ENCODE results near the gene HOXB7.

The HOXB7 gene

DNA sequence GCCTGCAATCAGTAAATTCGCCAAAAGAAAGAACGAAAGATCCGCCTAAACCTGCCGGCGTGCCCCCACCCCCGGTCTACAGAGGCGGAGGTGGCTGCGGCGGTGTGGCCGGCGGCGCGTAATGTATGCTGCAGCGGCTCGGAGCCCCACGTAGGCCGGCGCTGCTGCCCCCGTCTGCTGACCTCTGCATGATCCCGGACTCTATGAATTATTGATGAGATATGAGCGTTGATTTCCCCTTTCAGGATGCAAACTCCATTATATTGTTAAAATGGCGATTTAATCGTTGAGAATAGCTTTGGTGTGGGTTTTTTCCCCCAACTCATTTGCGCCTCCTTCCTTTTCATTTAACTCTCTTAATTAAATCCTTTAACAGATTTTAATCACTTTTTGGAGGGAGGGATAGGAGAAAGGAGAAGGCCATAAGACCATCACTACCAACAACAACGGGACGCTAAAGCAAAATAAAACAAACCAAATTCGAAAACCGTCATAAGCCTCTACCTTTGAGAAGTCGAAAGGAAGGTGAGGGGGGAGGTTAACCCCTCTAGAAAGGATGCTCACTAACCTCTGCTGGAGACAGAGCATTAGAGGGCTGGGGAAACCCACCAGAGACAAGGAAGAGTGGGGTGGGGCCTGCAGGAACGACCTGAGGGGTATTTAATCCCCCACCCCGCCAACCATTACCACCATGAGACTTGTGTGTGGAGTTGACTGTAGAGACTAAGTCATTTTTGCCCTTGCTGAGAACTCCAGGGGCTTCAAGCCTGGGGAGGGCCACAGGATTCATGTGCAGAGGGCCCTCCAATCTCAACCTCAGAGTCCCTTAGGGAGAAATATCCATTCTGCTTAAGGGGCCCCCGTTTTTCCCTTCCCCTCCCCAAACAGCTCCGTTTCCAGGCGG, 24.2 kb downstream of the HOXB7 start:
- Histone ChIP-seq H3K9me3 (ENCODE audit: control insufficient read depth, insufficient read depth, low read length) (no peaks in the 10 kb centered on the region), H3K36me3 (ENCODE audit: control insufficient read depth, insufficient read depth, low read length) (no peaks in the 10 kb centered on the region), H3K4me1 (ENCODE audit: control insufficient read depth, insufficient read depth, low read length) (peaks cover 3% of the 10 kb centered on the region; the same call in 1 of the 2 replicates), H3K4me3 (ENCODE audit: low read length) (no peak overlapping the region), H3K27me3 (ENCODE audit: control insufficient read depth, insufficient read depth, low read length) (peaks cover 98% of the 10 kb centered on the region), H3K27ac (ENCODE audit: low read length) (no peak overlapping the region)
- no CpG with 5 or more reads among the region's 34 CpGs for WGBS (ENCODE audit: insufficient coverage, insufficient read length)
- DNase-seq (ENCODE audit: low read depth, low spot score) = no peak

DNA sequence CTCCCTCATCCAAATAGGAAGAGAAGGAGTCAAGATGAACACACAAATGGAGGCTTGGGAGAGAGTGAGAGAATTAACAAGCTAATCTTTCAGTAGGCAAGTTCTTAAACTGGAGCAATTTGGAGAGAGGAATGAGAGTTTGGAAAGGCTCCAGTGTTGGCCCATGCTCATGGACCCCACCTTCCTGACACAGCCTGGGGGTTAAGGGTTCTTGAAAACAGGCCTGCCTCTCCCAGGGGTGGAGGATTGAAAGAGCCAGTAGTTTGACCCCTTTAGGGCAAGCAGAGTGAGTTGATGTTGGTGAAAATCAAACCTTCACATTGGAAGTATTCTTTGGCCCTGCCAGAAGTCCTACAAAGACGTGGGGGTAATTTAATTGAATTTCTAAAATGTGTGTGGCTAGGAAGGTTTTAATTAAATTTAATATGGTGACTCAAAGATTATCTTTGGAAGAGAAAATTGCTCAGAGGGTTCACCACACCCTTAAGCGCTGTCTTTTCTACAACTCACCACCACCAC, 26.5 kb downstream of the HOXB7 start:
- H3K9me3 ChIP-seq (ENCODE audit: control insufficient read depth, insufficient read depth, low read length) = no peaks in the 10 kb centered on the region
- no peak for DNase-seq (ENCODE audit: low read depth, low spot score)
- no peaks in the 10 kb centered on the region for H3K36me3 ChIP-seq (ENCODE audit: control insufficient read depth, insufficient read depth, low read length)
- H3K27me3 ChIP-seq (ENCODE audit: control insufficient read depth, insufficient read depth, low read length) = peaks cover 98% of the 10 kb centered on the region
- H3K4me1 ChIP-seq (ENCODE audit: control insufficient read depth, insufficient read depth, low read length) = peaks cover 2% of the 10 kb centered on the region; the same call in 1 of the 2 replicates
- no peak overlapping the region for H3K27ac ChIP-seq (ENCODE audit: low read length)
- H3K4me3 ChIP-seq (ENCODE audit: low read length) = no peak overlapping the region
- WGBS (ENCODE audit: insufficient coverage, insufficient read length) = no CpG with 5 or more reads among the region's 2 CpGs

DNA sequence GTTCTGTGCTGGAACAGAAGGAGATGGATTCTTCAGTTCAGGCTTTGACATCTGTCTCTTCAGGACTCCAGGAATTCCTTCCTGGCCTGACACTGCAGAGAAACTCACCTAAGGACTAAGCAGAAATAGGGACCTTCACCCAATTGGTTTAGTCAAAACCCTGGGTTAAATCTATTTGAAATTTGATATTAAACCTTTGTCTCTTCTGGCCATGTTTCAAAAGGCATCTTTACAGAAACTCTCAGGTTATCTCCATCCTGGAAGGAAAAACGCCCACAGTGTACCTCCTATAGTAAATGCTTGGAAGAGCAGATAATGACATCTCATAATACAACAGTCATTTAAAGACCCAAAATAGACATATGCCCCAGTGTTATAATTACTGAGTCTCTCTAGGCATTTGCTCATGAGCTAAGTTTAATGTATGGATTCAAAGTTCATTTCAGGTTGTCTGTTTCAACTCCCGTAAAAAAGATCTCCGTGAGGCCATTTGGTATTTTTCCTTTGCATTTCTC, 27.1 kb downstream of the HOXB7 start:
- Histone ChIP-seq H3K9me3 (ENCODE audit: control insufficient read depth, insufficient read depth, low read length) (no peaks in the 10 kb centered on the region), H3K27me3 (ENCODE audit: control insufficient read depth, insufficient read depth, low read length) (peaks cover 98% of the 10 kb centered on the region), H3K4me1 (ENCODE audit: control insufficient read depth, insufficient read depth, low read length) (peaks cover 2% of the 10 kb centered on the region; the same call in 1 of the 2 replicates), H3K27ac (ENCODE audit: low read length) (no peak overlapping the region), H3K36me3 (ENCODE audit: control insufficient read depth, insufficient read depth, low read length) (no peaks in the 10 kb centered on the region), H3K4me3 (ENCODE audit: low read length) (no peak overlapping the region)
- no CpG with 5 or more reads among the region's 3 CpGs for WGBS (ENCODE audit: insufficient coverage, insufficient read length)
- DNase-seq (ENCODE audit: low read depth, low spot score) = no peak

DNA sequence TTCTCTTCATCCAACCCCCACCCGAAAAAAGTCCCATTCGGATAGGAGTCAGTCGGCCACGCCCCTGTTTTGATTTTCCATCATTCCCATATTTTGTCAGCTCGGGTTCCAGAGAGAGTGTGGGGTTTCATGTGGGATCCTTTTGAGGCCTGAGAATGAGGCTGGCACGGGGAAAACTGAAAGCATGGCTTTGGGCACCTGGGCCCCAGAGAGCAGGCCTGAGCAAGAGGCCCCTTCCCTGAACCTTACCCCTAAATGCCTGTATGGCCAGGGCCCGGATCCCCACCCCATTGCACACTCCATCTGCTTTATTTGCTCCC, 28.1 kb downstream of the HOXB7 start:
- Histone ChIP-seq H3K36me3 (ENCODE audit: control insufficient read depth, insufficient read depth, low read length) (no peaks in the 10 kb centered on the region), H3K4me1 (ENCODE audit: control insufficient read depth, insufficient read depth, low read length) (peaks cover 3% of the 10 kb centered on the region; the same call in 1 of the 2 replicates), H3K27me3 (ENCODE audit: control insufficient read depth, insufficient read depth, low read length) (peaks cover 96% of the 10 kb centered on the region), H3K4me3 (ENCODE audit: low read length) (no peak overlapping the region), H3K27ac (ENCODE audit: low read length) (no peak overlapping the region), H3K9me3 (ENCODE audit: control insufficient read depth, insufficient read depth, low read length) (no peaks in the 10 kb centered on the region)
- no peak for DNase-seq (ENCODE audit: low read depth, low spot score)
- WGBS (ENCODE audit: insufficient coverage, insufficient read length) = no CpG with 5 or more reads among the region's 7 CpGs

DNA sequence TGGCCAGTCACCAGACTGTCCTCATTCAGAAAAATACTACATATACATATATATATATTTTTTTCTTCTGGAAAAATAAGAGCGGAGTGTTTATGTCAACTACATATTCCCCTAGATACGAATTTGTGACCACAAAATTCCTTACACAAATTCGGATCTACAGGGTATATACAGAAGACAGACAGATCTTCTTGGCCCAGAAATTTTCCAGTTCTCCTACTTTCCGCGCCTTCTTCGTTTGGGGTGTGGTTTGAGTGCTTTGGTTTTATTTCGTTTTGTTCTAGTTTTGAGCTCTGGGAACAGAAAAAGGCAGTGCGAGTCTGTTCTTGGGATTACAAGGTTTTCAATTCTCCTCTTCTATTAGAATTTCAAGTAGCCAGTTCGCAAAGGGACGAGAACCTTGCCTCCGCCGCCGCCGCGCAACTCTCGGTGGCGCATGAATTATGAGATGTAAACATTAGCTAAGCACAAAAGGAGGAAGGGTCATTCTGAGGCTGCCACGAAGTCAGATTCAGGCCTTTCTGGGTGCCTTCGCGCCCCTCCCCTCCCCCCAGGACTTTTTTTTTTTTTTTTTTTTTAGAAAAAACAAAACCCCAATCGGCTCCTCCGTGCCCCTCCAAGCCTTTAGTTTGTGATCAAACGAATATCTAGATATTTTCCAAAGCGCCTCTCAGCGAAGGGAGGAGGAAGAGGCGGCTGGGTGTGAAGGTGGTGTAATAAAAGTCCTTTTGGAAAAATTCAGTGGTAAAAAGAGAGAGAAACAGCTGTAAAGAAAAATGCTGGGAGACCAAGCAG, 30.9 kb downstream of the HOXB7 start:
- Histone ChIP-seq H3K4me3 (ENCODE audit: low read length) (no peak overlapping the region), H3K27ac (ENCODE audit: low read length) (no peak overlapping the region), H3K4me1 (ENCODE audit: control insufficient read depth, insufficient read depth, low read length) (peaks cover 3% of the 10 kb centered on the region; the same call in 1 of the 2 replicates), H3K36me3 (ENCODE audit: control insufficient read depth, insufficient read depth, low read length) (no peaks in the 10 kb centered on the region), H3K9me3 (ENCODE audit: control insufficient read depth, insufficient read depth, low read length) (no peaks in the 10 kb centered on the region), H3K27me3 (ENCODE audit: control insufficient read depth, insufficient read depth, low read length) (peaks cover 96% of the 10 kb centered on the region)
- WGBS (ENCODE audit: insufficient coverage, insufficient read length) = no CpG with 5 or more reads among the region's 26 CpGs
- no peak for DNase-seq (ENCODE audit: low read depth, low spot score)

DNA sequence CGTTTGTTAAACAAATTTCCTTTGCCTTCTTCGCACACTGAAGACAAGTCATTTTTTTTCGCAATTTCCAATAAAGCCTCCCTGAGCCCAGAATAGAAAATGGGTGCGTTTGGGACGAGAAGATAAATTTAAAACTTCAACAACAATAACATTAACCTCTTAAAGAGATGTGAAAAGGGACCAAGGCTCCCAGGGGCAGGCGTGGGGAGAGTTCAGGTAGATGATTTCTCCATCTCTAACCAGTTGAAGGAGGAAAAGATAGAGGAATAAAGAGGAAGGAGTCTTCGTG, 31.4 kb downstream of the HOXB7 start:
- no CpG with 5 or more reads among the region's 7 CpGs for WGBS (ENCODE audit: insufficient coverage, insufficient read length)
- Histone ChIP-seq H3K27me3 (ENCODE audit: control insufficient read depth, insufficient read depth, low read length) (peaks cover 96% of the 10 kb centered on the region), H3K9me3 (ENCODE audit: control insufficient read depth, insufficient read depth, low read length) (no peaks in the 10 kb centered on the region), H3K27ac (ENCODE audit: low read length) (no peak overlapping the region), H3K4me3 (ENCODE audit: low read length) (no peak overlapping the region), H3K4me1 (ENCODE audit: control insufficient read depth, insufficient read depth, low read length) (peaks cover 3% of the 10 kb centered on the region; the same call in 1 of the 2 replicates), H3K36me3 (ENCODE audit: control insufficient read depth, insufficient read depth, low read length) (no peaks in the 10 kb centered on the region)
- DNase-seq (ENCODE audit: low read depth, low spot score) = no peak

DNA sequence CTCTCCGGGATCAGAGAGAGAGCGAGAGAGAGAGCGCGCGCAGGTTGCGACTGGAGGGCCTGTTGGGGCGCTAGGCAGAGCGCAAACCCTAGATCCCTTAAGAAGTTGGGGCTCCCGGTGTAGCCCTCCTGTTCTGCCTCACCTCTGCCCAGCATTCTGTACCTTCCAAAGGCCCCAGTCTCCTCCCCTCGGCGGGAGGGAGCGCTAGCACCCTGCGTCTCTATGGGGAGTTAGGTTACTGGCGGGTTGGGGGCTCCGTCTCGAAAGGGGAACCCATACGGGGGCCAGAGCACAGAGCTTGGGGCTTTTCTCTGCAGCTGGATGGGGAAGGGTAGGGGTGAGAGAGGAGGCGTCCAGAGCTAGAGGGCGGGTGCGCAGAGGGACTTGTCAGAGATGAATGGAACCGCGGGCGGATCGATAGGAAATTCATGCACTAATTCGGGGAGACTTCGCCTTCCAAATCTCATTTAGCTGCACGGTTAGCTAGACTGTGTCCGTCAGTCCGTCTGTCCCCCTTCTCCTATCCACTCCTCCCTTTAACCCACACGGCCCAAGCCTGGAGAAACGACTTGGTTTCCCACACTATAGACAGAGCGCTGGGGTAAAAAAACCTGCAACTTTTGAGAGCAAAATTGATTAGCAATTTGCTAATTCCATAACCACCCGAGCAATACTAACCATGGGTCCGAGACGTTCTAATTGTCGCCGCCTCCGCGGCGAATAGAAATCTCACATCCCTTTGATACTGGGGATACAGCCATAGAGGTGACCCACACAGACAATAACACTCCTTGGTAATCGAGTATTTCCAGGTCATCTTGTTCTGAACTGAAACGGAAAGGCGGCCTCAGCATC, 32.0 kb downstream of the HOXB7 start:
- Histone ChIP-seq H3K4me3 (ENCODE audit: low read length) (no peak overlapping the region), H3K27me3 (ENCODE audit: control insufficient read depth, insufficient read depth, low read length) (peaks cover 96% of the 10 kb centered on the region), H3K27ac (ENCODE audit: low read length) (no peak overlapping the region), H3K4me1 (ENCODE audit: control insufficient read depth, insufficient read depth, low read length) (peaks cover 5% of the 10 kb centered on the region; the same call in 1 of the 2 replicates), H3K36me3 (ENCODE audit: control insufficient read depth, insufficient read depth, low read length) (no peaks in the 10 kb centered on the region), H3K9me3 (ENCODE audit: control insufficient read depth, insufficient read depth, low read length) (no peaks in the 10 kb centered on the region)
- no peak for DNase-seq (ENCODE audit: low read depth, low spot score)
- no CpG with 5 or more reads among the region's 43 CpGs for WGBS (ENCODE audit: insufficient coverage, insufficient read length)

DNA sequence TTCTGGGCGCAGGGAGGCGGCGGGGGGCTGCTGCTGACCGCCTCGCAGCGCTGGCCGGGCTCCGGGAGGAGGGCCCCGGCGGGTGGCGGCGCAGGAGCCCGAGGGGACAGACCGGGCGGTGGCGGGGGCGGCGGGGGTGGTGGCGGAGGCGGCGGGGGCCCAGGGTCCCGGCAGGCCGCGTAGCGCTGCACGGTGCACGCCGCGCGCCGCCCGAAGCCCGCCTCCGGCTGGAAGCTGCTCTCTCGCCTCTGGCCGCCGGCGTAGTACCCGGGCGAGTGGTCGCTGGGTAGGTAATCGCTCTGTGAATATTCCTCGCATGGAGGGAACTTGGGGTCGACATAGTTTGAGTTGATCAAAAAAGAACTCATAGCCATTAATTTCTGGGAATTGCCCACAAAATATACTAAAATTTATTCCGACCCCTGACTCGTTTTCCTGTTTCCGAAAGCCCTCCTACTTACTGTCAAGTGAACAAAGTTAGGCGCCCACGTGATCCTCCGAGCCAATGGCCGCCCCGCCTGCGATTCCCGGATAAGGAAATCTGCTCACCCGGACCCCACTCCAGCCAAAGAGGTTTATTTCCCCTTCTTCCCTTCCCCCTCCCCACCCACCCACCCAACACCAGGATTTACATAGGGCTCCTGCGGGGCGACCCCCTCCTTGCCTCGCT, 32.7 kb downstream of the HOXB7 start, which contains the start of gene HOXB4:
Gene HOXB4, minus strand, starts transcription at position 405 of the 670 bp plus-strand sequence. Its CDS starts 31 bp downstream, at position 374.
- no CpG with 5 or more reads among the region's 58 CpGs for WGBS (ENCODE audit: insufficient coverage, insufficient read length)
- H3K27me3 ChIP-seq (ENCODE audit: control insufficient read depth, insufficient read depth, low read length) = peaks cover 96% of the 10 kb centered on the region
- no peak within 1 kb of the TSS for H3K4me3 ChIP-seq (ENCODE audit: low read length)
- DNase-seq (ENCODE audit: low read depth, low spot score) = no peak
- H3K9me3 ChIP-seq (ENCODE audit: control insufficient read depth, insufficient read depth, low read length) = no peaks in the 10 kb centered on the region
- H3K27ac ChIP-seq (ENCODE audit: low read length) = no peak within 1 kb of the TSS
- H3K36me3 ChIP-seq (ENCODE audit: control insufficient read depth, insufficient read depth, low read length) = no peaks in the 10 kb centered on the region
- H3K4me1 ChIP-seq (ENCODE audit: control insufficient read depth, insufficient read depth, low read length) = peaks cover 5% of the 10 kb centered on the region; the same call in 1 of the 2 replicates

DNA sequence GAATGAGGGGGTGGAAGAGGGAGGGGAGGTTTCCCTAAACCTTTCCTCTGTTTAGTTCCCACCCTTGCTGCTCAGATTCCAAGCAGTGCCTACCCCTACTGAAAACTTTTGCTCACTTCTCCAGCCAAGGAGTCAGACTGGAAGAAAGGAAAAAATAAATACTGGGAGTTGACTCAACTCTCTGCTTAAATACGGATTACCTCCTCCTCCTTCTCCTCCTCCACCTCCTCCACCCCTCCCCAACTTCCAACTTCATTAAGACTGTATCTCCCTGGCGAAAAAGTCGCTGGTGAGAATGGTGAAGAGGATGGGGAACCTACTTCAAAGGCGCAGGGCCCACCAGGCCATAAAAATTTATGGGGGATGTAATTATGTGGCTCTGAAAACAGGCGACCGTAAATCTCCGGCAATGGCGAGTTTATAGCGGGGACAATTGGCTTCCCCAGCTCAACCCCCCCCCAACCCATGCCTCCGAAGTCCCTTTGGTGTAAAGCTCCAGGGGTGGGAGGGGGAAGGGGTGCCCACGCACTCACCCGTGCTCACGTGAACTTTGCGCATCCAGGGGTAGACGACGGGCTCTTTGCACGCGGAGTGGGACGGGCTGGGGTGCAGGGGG, 33.4 kb downstream of the HOXB7 start:
- WGBS (ENCODE audit: insufficient coverage, insufficient read length) = no CpG with 5 or more reads among the region's 19 CpGs
- Histone ChIP-seq H3K27me3 (ENCODE audit: control insufficient read depth, insufficient read depth, low read length) (peaks cover 96% of the 10 kb centered on the region), H3K4me3 (ENCODE audit: low read length) (no peak overlapping the region), H3K36me3 (ENCODE audit: control insufficient read depth, insufficient read depth, low read length) (no peaks in the 10 kb centered on the region), H3K4me1 (ENCODE audit: control insufficient read depth, insufficient read depth, low read length) (peaks cover 5% of the 10 kb centered on the region; the same call in 1 of the 2 replicates), H3K9me3 (ENCODE audit: control insufficient read depth, insufficient read depth, low read length) (no peaks in the 10 kb centered on the region), H3K27ac (ENCODE audit: low read length) (no peak overlapping the region)
- no peak for DNase-seq (ENCODE audit: low read depth, low spot score)

All from iPS DF 6.9 (cell line).